Stimulated activated CD4-positive, alpha-beta T cell treated with anti-CD3 and anti-CD28 coated beads, TNF-alpha, amount 100 ng/mL, for 48 hours (primary cell): ENCODE data around the gene SAMSN1.
"Not testable (repeated sequence)": the region's sequence is repeated elsewhere in the genome, so short reads cannot be mapped to it uniquely, and the experiment has no call there.

Experiments used
- DNase-seq, 3 donors: peaks; one replicate each; pipeline ENCODE4 v3.0.0-alpha.2; 2020; ENCODE audit warnings: low read depth in 3 of 3

Gene SAMSN1

DNA sequence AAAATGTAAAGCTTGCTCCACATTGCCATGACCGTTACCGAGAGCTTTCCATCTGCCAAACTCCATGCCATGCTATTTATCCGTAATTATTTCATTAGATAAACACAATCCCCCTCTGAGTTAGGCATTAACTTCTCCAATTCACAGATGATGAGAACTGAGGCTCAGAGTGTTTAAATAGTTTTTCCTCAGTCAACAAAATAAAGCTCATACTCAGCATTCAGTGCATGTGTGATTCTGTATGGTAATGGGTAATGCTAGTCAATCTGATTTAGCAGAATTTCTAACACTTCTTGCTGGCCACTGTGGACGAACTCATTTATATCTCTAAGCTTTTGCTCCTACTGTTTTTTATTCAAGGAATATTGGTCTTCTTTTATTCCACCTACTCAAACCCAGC, 17.3 kb downstream of the SAMSN1 start:
- no peak for DNase-seq

DNA sequence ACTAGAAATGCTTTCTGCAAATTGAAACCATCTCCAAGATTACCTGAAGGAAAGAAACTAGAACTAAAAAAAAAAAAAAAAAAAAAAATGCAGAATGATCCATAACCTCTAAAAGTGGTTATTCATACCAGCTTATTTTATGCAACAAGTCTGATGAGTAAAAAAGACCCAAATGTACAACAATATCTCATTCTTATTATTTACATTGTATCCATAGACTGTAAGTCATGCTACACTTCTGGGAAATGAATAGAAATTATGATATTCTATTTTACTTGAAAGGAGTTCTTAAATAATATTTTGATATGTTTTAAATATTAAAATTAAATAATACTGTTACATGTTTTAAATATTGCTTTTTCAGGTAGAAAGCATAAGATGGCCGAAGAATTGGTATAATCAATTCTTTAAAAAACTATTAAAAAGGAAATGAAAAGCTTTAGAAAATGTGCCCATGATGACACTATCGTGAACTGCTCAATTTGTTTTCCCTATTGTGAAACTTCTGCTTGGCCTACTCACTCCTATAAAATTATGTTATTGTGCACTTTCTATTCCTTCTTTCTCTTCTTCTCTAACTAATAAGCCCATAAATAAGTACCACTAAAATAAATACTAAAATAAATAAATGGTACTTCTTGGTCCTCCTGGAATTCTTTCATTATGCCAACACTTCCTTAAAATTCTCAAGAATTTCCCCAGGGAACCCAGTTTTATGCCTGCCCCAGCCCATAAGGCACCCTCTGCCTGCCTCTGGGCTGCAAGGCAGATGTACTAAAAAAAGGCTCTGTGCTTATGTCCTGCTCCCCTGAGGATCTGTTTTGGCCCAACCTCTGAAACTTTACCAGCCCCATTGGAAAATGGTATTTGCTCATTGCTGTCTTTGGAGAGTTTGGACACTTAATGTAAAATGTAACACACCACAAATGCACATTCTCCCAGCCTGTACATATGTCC, 18.1 kb downstream of the SAMSN1 start:
- DNase-seq, result no peak

GRCh38 chr21:14526836-14527695, 19.0 kb downstream of the SAMSN1 start:
- DNase-seq, result no peak

DNA sequence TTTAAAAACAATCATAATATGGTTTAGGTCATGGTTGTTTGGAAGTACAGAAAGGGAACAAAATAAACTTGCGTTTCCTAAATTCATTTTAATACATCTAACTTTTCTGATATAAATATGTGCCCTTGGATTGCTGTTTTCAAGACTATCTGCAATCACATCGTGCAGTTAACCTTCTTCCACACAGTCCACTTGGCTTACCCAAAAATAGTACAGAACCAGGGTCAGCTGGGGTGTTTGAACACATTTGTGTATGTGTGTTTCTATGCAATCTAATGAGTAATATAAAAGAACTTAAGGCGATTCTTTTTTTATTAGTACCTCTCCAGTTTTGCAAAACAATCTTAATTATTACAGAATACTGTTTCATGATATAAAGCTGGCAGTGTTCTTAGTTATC, 19.9 kb downstream of the SAMSN1 start:
- DNase-seq, result no peak

DNA sequence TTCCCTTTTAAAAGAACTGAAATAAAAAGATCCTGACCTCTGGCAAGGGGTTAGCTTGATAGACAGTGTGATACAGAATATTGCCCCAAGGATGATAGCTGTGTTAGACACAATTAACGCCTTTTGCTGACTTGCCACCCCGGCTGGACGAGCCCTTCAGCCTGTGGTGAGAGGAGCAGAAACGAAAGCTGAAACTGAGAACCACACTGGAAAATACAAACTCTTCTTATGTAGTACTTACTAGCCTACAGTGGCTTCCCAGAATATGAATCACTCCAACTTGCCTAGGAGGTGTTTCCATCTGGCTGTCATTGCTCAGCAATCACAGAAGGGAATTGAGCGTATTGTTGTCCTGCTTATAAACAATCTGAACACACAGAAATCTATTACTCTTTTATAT, 22.9 kb downstream of the SAMSN1 start:
- DNase-seq, result peak in 2 of 3 donors; percentile 32 to 35

- DNase-seq, result no peak
These were observed 23.4 kb downstream of the SAMSN1 start for GRCh38 chr21:14522736-14523135.

DNA sequence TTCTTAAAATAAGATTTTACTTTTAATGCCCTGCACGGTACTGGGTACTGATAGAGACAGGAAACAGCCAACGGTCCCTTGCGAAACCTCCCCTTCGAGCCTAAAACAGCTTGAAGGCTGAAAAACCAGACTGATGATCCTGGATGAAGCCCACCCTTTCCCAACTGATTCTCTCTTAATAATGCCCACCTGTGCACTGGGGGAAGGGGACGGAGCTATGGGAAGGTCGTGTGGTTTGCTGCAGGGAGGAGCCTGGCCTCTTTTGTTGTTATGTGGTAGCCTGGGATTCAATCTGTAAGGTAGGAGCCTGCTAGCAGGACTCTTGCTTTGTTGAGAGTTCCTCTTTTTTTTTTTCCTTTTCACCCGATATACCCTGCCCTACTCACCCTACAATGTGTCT, 25.6 kb downstream of the SAMSN1 start:
- no peak for DNase-seq

GRCh38 chr21:14519000-14519399, 27.1 kb downstream of the SAMSN1 start:
- no peak for DNase-seq

- no peak for DNase-seq
These were observed 32.3 kb downstream of the SAMSN1 start for GRCh38 chr21:14513804-14514203.

DNA sequence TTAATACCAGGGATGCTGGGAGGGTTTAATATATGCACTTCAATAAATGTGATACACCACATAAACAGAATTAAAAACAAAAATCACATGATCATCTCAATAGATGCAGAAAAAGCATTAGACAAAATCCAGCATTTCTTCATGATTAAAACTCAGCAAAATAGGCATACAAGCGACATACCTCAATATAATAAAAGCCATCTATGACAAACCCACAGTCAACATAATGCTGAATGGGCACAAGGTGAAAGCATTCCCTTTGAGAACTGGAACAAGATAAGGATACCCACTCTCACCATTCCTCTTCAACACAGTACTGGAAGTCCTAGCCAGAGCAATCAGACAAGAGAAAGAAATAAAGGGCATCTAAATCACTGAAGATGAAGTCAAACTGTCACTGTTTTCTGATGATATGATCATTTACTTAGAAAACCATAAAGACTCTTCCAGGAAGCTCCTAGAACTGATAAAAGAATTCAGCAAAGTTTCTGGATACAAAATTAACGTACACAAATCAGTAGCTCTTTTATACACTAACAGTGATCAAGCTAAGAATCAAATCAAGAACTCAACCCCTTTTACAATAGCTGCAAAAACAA, 39.2 kb downstream of the SAMSN1 start:
- DNase-seq, result not testable (repeated sequence)

DNA sequence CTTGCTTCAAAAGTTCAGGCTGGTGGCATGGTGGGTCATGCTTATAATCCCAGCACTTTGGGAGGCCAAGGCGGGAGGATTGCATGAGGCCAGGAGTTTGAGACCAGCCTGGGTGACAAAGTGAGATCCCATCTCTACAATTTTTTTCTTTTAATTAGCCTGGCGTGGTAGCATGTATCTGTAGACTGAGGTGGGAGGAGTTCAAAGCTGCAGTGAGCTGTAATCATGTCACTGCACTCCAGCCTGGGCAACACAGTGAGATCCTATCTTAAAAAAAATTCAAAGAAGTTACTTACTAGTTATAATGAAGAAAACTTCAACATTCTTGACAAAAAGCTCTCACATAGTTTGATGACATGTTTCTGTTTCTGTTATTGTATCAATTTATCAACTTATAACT, 45.2 kb downstream of the SAMSN1 start:
- DNase-seq, result no peak

DNA sequence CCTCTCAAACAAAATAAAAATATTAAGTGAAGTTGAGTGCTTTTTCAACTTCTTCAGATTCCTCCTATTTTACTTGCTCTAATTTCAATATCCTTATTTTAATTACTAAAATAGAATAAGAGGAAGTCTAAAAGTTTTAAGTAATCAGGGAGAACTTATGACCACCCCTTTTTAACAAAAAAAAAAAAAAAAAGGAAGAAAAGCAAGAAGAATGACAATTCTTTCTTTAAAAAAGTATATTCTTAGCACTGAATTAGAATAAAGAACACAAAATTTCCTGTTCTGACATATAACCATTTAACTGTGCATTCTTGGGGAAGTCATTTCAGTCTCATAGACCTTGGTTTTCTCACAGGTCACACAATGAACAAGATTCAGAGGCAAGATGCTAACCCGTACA, 46.8 kb downstream of the SAMSN1 start:
- DNase-seq, result no peak

DNA sequence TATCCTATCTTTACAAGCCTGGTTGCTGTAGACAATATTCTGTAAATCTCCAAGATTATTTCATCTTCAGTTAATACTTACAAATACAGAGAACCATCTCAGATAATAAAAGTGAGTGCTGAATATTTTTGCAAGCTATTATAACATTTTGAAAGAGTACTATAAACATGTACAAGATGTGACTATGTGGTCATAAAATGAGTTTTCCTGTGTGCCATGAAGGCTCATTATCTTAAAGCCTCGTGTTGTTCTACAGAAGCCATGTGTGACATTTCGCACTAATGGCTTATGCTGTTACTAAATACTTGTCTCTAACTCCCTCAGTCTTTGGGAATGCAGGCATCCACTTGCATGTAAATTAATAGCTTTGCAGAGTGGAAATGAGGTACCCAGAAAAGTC, 48.3 kb downstream of the SAMSN1 start:
- DNase-seq, result no peak

DNA sequence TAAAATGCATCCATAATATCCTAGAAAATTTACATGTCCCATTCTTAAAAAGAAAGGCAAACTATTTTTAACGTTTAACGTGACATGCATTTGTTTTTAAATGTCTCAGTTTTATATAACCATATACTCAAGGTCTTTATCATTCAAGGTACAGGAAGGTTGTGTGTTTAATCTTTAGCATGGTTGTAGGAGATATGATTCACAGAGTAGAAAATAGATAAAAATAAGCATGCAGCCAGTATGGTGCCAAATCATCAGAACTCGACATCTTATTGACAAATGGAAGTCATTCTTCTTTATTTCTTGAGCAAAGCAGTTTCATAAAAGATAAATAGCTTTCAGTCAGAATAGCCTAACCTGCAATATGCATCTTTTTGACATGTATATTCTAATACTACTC, 51.0 kb downstream of the SAMSN1 start:
- DNase-seq, result no peak

DNA sequence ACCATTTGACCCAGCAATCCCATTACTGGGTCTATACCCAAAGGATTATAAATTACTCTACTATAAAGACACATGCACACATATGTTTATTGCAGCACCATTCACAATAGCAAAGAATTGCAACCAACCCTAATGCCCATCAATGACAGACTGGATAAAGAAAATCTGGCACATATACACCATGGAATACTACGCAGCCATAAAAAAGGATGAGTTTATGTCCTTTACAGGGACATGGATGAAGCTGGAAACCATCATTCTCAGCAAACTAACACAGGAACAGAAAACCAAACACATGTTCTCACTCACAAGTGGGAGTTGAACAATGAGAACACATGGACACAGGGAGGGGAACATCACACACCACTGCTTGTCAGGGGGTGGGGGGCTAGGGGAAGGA, 51.9 kb downstream of the SAMSN1 start:
- not testable (repeated sequence) for DNase-seq

GRCh38 chr21:14493731-14494130, 52.4 kb downstream of the SAMSN1 start:
- DNase-seq, result no peak

DNA sequence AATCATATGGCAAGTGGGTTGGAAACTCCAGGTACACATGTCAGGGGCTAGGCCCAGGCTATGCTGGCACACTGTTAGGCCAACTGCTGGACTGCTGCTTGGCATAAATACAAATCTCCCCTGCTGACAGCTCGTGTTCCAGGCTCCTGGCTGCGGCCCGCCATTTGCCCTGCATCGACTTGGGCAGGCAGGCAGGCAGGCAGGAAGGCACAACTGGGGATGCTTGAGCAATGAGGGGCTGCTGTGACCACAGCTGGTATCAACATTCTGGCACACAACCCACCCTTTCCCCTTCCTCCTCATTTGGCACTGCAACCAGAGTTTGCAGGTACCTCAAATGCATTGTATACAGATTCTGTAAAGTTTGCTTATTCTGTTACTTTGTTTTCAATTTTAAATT, 53.2 kb downstream of the SAMSN1 start:
- DNase-seq, result no peak

- DNase-seq, result no peak
These were observed 54.8 kb downstream of the SAMSN1 start for GRCh38 chr21:14491269-14491681.

DNA sequence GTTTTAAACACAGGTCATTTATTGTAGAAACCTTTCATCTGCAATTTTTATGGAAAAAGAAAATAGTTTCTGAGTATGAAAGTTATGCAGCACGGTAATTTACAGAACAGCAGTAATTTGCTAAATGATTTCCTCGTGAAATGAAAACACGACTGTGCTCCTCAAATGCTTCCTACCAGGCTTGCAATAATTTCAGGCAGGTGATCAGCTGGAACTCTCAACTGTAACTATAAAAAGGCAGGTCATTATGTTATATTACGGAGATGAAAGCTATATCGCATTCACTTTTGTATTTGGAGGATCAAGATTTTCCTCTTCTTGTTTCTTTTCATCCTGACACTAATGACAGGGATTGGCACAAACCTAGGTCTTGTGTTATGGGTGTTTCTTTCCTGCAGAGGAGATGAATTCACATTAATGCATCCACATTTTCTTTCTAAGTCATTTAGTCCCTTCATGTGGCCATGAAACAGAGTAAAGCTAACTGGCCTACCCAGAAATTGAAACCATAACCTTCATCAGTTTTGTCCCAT, 57.4 kb downstream of the SAMSN1 start:
- DNase-seq, result no peak

DNA sequence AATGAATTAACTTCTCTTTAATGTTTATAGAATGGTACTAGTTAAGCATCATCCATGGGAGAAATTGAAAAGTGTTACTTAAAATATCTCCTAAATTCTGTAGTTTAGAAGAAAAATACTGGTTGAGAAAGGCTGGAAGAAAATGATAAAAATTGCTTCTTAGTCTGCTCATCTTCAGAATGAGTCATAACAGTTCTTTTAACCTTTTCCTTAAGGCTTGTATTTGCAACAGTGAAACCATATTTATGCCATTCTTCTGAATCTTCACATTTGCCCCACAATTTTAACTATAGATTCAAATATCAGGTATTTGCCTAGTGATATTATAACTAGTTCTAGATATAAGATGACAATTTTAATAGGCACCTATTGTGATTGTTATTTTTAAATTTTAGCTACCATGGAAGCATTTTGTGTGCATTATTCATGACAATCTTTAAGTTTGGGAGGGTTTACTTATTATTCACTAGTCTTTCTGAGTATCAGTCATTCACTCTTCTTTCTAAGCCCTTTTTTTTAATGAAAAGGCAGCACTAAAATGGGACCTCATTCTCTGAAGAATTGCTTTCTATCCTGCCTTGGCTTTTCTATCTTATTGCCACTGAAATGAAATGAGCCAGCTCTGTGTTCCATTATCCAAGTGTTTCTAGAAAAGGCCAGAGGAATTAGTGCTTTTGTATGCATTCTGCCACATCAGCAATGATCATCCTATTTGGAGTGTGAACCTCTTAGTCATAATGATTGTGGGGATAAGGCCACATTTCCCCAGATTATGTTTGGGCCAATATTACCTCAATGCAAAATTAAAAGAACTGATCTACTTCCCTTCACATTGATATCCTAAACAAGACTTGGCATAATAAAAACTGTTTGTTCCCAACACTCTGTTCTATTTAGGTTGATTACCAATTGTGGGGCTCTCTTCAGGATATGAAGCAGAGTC, 58.4 kb downstream of the SAMSN1 start:
- DNase-seq, result no peak

GRCh38 chr21:14486869-14487268, 59.2 kb downstream of the SAMSN1 start:
- DNase-seq, result no peak
